ENCODE results near the gene TRERF1.
"Not testable (repeated sequence)": the region's sequence is repeated elsewhere in the genome, so short reads cannot be mapped to it uniquely, and the experiment has no call there.

TRERF1 gene

DNA sequence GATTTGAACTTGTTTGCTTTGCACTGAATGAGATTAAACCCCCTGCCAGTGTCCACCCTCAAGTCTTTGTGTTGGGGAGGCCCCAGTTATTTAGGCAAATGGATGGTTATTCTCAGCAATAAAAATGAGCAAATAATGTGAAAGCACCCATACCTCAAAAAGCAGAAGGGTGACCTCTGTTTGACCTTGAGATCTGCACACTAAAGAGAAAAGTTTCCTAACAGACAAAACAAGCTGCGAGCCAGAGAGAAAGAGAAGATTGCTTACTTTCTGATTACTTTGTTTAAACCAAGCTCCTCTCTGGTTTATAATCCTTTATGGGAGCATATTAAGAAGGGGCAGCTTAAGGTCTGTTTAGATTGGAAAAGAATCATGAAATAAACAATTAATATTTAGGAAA is 30.4 kb upstream of the TRERF1 start:
- Histone ChIP-seq H3K9me3 (no peaks in the 10 kb centered on the region), H3K36me3 (no peaks in the 10 kb centered on the region), H3K27ac (no peak overlapping the region), H3K4me3 (no peak overlapping the region), H3K27me3 (no peaks in the 10 kb centered on the region), H3K4me1 (no peaks in the 10 kb centered on the region)
- intact Hi-C loops (cut with DNase I; ENCODE audit: low total_unique reads): no loop called here
- DNase-seq: no peak
- TF ChIP-seq, protein P1, sequence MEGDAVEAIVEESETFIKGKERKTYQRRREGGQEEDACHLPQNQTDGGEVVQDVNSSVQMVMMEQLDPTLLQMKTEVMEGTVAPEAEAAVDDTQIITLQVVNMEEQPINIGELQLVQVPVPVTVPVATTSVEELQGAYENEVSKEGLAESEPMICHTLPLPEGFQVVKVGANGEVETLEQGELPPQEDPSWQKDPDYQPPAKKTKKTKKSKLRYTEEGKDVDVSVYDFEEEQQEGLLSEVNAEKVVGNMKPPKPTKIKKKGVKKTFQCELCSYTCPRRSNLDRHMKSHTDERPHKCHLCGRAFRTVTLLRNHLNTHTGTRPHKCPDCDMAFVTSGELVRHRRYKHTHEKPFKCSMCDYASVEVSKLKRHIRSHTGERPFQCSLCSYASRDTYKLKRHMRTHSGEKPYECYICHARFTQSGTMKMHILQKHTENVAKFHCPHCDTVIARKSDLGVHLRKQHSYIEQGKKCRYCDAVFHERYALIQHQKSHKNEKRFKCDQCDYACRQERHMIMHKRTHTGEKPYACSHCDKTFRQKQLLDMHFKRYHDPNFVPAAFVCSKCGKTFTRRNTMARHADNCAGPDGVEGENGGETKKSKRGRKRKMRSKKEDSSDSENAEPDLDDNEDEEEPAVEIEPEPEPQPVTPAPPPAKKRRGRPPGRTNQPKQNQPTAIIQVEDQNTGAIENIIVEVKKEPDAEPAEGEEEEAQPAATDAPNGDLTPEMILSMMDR (IDR thresholded peaks at IDR 0.05): no peak

DNA sequence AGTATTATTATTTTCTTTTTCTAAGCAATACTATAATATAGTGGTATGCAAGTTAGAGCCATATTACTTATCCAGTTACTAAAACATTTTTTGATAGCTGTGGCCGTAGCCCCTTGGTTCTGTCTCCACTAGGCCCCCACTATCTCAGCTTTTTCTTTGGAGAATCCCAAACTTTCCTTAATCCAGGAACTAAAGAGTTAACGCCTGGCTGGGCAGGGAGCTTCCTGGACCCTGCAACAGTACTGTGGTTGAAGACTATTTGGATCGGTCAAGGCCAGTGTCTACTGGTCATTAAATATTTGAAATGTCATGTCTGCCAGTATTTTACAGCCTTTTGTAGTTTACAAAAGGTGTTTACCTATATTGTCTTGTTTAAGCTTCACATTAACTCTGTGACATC is 20.0 kb upstream of the TRERF1 start:
- intact Hi-C loops (cut with DNase I; ENCODE audit: low total_unique reads): no loop called here
- H3K36me3 ChIP-seq: no peaks in the 10 kb centered on the region
- H3K9me3 ChIP-seq: peaks cover 0 to 13% (median 10%) of the 10 kb centered on the region in 3 donors
- no peak overlapping the region for H3K4me3 ChIP-seq
- H3K27ac ChIP-seq: no peak overlapping the region
- TF ChIP-seq, protein P1 (IDR thresholded peaks at IDR 0.05): no peak
- H3K27me3 ChIP-seq: no peaks in the 10 kb centered on the region
- H3K4me1 ChIP-seq: no peaks in the 10 kb centered on the region
- no peak for DNase-seq

DNA sequence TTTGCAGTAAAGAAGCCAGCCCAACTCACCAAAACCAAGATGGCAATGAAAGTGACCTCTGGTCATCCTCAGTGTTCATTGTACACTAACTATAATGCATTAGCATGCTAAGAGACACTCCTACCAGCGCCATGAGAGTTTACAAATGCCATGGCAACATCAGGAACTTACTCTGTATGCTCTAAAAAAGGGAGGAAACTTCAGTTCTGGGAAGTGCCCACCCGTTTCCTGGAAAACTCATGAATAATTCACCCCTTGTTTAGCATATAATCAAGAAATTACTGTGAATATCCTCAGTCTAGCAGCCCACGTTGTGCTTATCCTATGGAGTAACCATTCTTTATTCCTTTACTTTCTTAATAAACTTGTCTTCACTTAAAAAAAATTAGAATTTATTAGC is 19.4 kb upstream of the TRERF1 start:
- TF ChIP-seq, protein P1 (IDR thresholded peaks at IDR 0.05): no peak
- H3K4me3 ChIP-seq: no peak overlapping the region
- DNase-seq: no peak
- intact Hi-C loops (cut with DNase I; ENCODE audit: low total_unique reads): no loop called here
- no peaks in the 10 kb centered on the region for H3K27me3 ChIP-seq
- peaks cover 0 to 13% (median 10%) of the 10 kb centered on the region in 3 donors for H3K9me3 ChIP-seq
- H3K36me3 ChIP-seq: no peaks in the 10 kb centered on the region
- no peaks in the 10 kb centered on the region for H3K4me1 ChIP-seq
- H3K27ac ChIP-seq: no peak overlapping the region

GRCh38 chr6:42468273-42468672 is 16.5 kb upstream of the TRERF1 start:
- Histone ChIP-seq H3K36me3 (no peaks in the 10 kb centered on the region), H3K27me3 (no peaks in the 10 kb centered on the region), H3K4me1 (no peaks in the 10 kb centered on the region), H3K4me3 (no peak overlapping the region), H3K27ac (no peak overlapping the region), H3K9me3 (peaks cover 0 to 13% (median 10%) of the 10 kb centered on the region in 3 donors)
- DNase-seq: no peak
- intact Hi-C loops (cut with DNase I; ENCODE audit: low total_unique reads): no loop called here
- TF ChIP-seq, protein P1 (IDR thresholded peaks at IDR 0.05): no peak

GRCh38 chr6:42467651-42468050 is 15.9 kb upstream of the TRERF1 start:
- intact Hi-C loops (cut with DNase I; ENCODE audit: low total_unique reads): no loop called here
- no peak overlapping the region for H3K4me3 ChIP-seq
- no peaks in the 10 kb centered on the region for H3K36me3 ChIP-seq
- no peak overlapping the region for H3K27ac ChIP-seq
- H3K4me1 ChIP-seq: no peaks in the 10 kb centered on the region
- TF ChIP-seq, protein P1 (IDR thresholded peaks at IDR 0.05): no peak
- DNase-seq: no peak
- peaks cover 0 to 13% (median 10%) of the 10 kb centered on the region in 3 donors for H3K9me3 ChIP-seq
- H3K27me3 ChIP-seq: no peaks in the 10 kb centered on the region

- H3K36me3 ChIP-seq; DNase-seq; H3K27ac ChIP-seq; intact Hi-C loops (cut with DNase I; ENCODE audit: low total_unique reads); H3K4me1 ChIP-seq; H3K4me3 ChIP-seq; H3K27me3 ChIP-seq: not testable (repeated sequence)
- H3K9me3 ChIP-seq: peaks cover 0 to 13% (median 10%) of the 10 kb centered on the region in 3 donors
Observed at GRCh38 chr6:42466470-42466869, 14.7 kb upstream of the TRERF1 start.

Data from tibial artery (tissue), 4 donors.